A549 treated with CpdA at 1 μM for 4 hours (cell line): Measurements from ENCODE around the gene ZNF780A. TPM values are rescaled to one million over a fixed set of nuclear protein-coding genes. Genes with fewer than 3 reads are reported as not detected.

Experiments used
- total RNA-seq: library from RNA; stranded (reverse); fragments of 200-300 nt; extraction: Qiagen RNA extraction; gene quantifications from 5 replicates; pipeline ENCODE4 v1.2.3, GENCODE V29; 2022; ENCODE audit warnings: low read depth

Gene ZNF780A
- 28.7 to 32.0 TPM (median 30.2 TPM) in 5 replicates for total RNA-seq

DNA sequence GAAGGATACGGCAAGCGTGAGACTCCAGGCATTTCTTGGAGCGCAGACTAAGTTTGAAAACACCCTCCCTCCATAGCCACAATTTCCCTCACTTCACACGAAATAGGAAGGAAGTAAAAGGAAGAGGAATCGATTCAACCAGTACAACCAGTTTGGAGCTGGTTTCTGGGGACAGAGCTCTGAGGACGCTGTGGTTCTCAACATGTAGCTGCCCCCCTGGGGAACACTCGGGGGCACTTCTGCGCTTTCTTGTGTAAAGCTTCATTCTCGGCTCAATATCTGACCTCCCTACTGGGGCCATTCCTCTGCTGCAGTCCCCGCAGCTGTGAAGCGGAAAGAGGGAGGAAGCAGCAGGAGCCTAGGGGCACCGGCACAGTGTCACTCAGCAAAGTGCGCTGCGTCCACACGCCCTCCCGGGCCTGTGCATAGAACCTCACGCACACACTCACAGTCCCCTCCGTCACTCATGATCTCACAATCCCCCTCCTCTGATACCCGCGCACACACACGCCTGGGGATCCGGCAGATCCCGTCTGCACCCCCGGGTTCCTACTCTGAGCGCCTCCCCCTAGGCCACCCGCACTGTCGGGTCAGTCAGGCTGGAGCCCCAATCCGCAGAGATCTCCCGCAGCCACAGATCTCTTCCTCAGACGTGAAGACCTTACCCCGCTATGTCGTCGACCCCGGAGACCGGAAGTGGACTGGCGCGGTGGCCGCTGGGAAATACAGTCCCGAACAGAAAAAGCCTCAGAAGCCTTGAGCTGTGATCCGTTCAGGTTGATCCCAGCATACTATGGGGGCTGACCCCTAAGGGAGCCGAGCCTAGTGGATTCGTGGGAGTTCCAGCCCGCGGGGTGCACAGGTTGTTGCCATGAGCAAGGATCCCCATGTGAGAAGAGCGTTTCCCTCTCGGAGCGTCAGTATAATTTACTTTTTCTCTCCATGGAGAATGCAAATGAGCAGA is at the start of gene ZNF780A:
Gene ZNF780A, minus strand, starts transcription at position 703 of the 964 bp plus-strand sequence. CDS start 6,190 bp downstream, outside the sequence.

DNA sequence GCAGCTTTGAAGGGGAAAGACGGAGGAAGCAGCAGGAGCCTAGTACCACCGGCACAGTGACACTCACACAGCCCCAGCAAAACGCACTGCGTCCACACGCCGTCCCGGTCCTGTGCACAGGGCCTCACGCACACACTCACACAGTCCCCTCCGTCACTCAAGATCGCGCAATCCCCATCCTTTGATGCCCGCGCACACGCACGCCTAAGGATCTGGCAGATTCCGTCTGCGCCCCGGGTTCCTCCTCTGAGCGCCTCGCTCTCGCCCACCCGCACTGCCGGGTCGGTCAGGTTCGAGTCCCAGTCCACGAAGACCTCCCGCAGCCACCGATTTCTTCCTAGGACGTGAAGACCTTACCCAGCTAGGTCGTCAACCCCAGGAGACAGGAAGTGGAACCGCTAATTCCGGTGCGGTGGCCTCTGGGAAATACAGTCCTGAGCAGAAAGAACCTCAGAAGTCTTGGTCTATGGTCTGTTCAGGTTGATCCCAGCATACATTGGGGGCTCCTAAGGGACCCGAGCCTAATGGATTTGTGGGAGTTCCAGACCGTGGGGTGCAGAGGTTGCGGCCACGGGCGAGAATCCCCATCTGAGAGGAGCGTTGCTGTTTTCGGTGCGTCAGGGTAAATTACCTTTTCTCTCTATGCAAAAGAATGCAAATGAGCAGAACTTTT is 34.8 kb downstream of the ZNF780A start, which contains the start of gene ZNF780B:
Gene ZNF780B, minus strand, starts transcription at position 400 of the 673 bp plus-strand sequence. CDS start 5,899 bp downstream, outside the sequence.

Other genes starting within 250 kb of the ZNF780A start
- 587 to 784 TPM (median 713 TPM) in 5 replicates for gene FBL, start 244.6 kb downstream of the ZNF780A start, total RNA-seq
- gene FCGBP, start 156.3 kb downstream of the ZNF780A start, total RNA-seq = 0.49 to 1.1 TPM (median 0.99 TPM) in 5 replicates
- 277 to 306 TPM (median 291 TPM) in 5 replicates for gene PSMC4, start 119.8 kb downstream of the ZNF780A start, total RNA-seq
- gene ZNF546, start 93.9 kb downstream of the ZNF780A start, total RNA-seq = 2.0 to 3.1 TPM (median 2.4 TPM) in 5 replicates
- 5.1 to 7.6 TPM (median 5.8 TPM) in 5 replicates for gene ZNF780B, start 34.7 kb downstream of the ZNF780A start, total RNA-seq
- 15.2 to 20.0 TPM (median 18.3 TPM) in 5 replicates for gene MAP3K10, start 100.5 kb upstream of the ZNF780A start, total RNA-seq
- gene TTC9B, start 127.4 kb upstream of the ZNF780A start, total RNA-seq = 0.62 to 0.81 TPM (median 0.76 TPM) in 5 replicates
- 0.09 to 0.30 TPM (median 0.17 TPM) in 5 replicates for gene CCNP, start 135.7 kb upstream of the ZNF780A start, total RNA-seq
- 127 to 188 TPM (median 177 TPM) in 5 replicates for gene AKT2, start 194.4 kb upstream of the ZNF780A start, total RNA-seq